HCT116 (cell line): Measurements from ENCODE around the gene TNFRSF18. TPM values are rescaled to one million over a fixed set of nuclear protein-coding genes. Genes with fewer than 3 reads are reported as not detected.

ENCODE experiments used
- ATAC-seq: fragments of 200-7000 bp; cut with Tn5 transposase; 2 replicates; pipeline ENCODE4 v1.9.1; 2020; ENCODE audit warnings: mild to moderate bottlenecking, moderate library complexity
- BruUV-seq: library from RNA; stranded (reverse); fragments of 400-500 nt; replicated peaks from 2 replicates; lab custom pipeline; 2021; lab: Mats Ljungman, UMichigan
- CTCF ChIA-PET: fragments of 300-600 bp; sonication (Branson Sonifier 250); formaldehyde crosslinking; loops from one replicate; lab custom pipeline; 2021; ENCODE audit warnings: antibody characterized with exemption; lab: Charles Lee
- POLR2A ChIA-PET: fragments of 300-600, 350-600 bp; sonication (Branson Sonifier 250); formaldehyde crosslinking; loops from one replicate; lab custom pipeline; 2021; ENCODE audit warnings: antibody characterized with exemption; lab: Charles Lee
- RAD21 ChIA-PET, 2 experiments: fragments of 300-600 bp; sonication (Branson Sonifier 250); formaldehyde crosslinking; loops; one replicate each; lab custom pipeline; 2023; ENCODE audit warnings: low total read pairs in 2 of 2; ENCODE audit not compliant: uncharacterized antibody in 2 of 2, unreplicated experiment in 2 of 2, low non-redundant PET in 1 of 2; lab: Charles Lee
- DNase-seq: peaks from one replicate; pipeline ENCODE4 v3.0.0-alpha.2; 2010; ENCODE audit warnings: low read depth, low spot score
- H2AFZ ChIP-seq: fragments of 200-600 bp; shearing (Covaris generic), sonication (generic); 2 replicates; pipeline ENCODE4 v1.6.1; 2017; ENCODE audit warnings: low read depth, mixed run types, mixed read lengths, antibody characterized with exemption, low read length; ENCODE audit not compliant: poor library complexity, severe bottlenecking
- H3K27ac ChIP-seq: 2 replicates; pipeline ENCODE4 v1.5.1; 2012; ENCODE audit warnings: low read depth, low read length
- H3K27me3 ChIP-seq: fragments of 200-600 bp; sonication (generic); 2 replicates; pipeline ENCODE4 v1.6.1; 2016; ENCODE audit warnings: mixed run types, low read length, mixed read lengths; ENCODE audit not compliant: insufficient read depth
- H3K36me3 ChIP-seq, 2 experiments: fragments of 200-500 bp in 1 of 2; fragments of 200-600 bp in 1 of 2; sonication (Bioruptor generic) in 1 of 2; sonication (generic) in 1 of 2; 2 replicates each; pipeline versions ENCODE4 v1.5.1 to v1.6.1; 2014 to 2016; ENCODE audit warnings: low read length in 2 of 2, inconsistent platforms in 1 of 2, mixed read lengths in 1 of 2, mixed run types in 1 of 2; ENCODE audit not compliant: insufficient read depth in 2 of 2, control insufficient read depth in 1 of 2
- H3K4me1 ChIP-seq, 2 experiments: fragments of 200-600 bp in 1 of 2; sonication (generic) in 1 of 2; 2 replicates each; pipeline versions ENCODE4 v1.5.1 to v1.6.1; 2012 to 2017; ENCODE audit warnings: low read length in 2 of 2, inconsistent platforms in 1 of 2, mild to moderate bottlenecking in 1 of 2, mixed read lengths in 1 of 2, mixed run types in 1 of 2, moderate library complexity in 1 of 2; ENCODE audit not compliant: insufficient read depth in 2 of 2, control insufficient read depth in 1 of 2
- H3K4me2 ChIP-seq: fragments of 200-600 bp; sonication (generic); 2 replicates; pipeline ENCODE4 v1.6.1; 2017; ENCODE audit warnings: mixed run types, low read length, mixed read lengths
- H3K4me3 ChIP-seq, 2 experiments: fragments of 200-600 bp in 1 of 2; sonication (generic) in 1 of 2; replicated peaks in 1 of 2; 2 replicates each; pipeline ENCODE4 v1.5.1; 2011 to 2016; ENCODE audit warnings: low read length in 2 of 2, control low read depth in 1 of 2, low read depth in 1 of 2, mild to moderate bottlenecking in 1 of 2, mixed read lengths in 1 of 2, mixed run types in 1 of 2
- H3K79me2 ChIP-seq: fragments of 200-600 bp; sonication (generic); 2 replicates; pipeline ENCODE4 v1.6.1; 2017; ENCODE audit warnings: mild to moderate bottlenecking, mixed run types, low read length, moderate library complexity, mixed read lengths; ENCODE audit not compliant: insufficient read depth
- H3K9ac ChIP-seq: fragments of 200-600 bp; sonication (generic); 2 replicates; pipeline ENCODE4 v1.6.1; 2016; ENCODE audit warnings: low read length, mixed read lengths
- H3K9me2 ChIP-seq: fragments of 200-600 bp; sonication (generic), shearing (Covaris generic); 2 replicates; pipeline ENCODE4 v1.6.1; 2017; ENCODE audit warnings: mixed run types, mild to moderate bottlenecking, moderate library complexity; ENCODE audit not compliant: insufficient read depth
- H3K9me3 ChIP-seq, 2 experiments: fragments of 200-500 bp in 1 of 2; fragments of 200-600 bp in 1 of 2; sonication (Bioruptor generic) in 1 of 2; sonication (generic) in 1 of 2; 2 replicates each; pipeline ENCODE4 v1.6.1; 2014 to 2017; ENCODE audit warnings: low read length in 2 of 2, mixed read lengths in 2 of 2, inconsistent platforms in 1 of 2, low read depth in 1 of 2, mild to moderate bottlenecking in 1 of 2, mixed run types in 1 of 2, moderate library complexity in 1 of 2; ENCODE audit not compliant: control insufficient read depth in 1 of 2, insufficient read depth in 1 of 2
- H4K20me1 ChIP-seq: fragments of 200-600 bp; sonication (generic), shearing (Covaris generic); 2 replicates; pipeline ENCODE4 v1.6.1; 2017; ENCODE audit warnings: mixed run types, mild to moderate bottlenecking, moderate library complexity; ENCODE audit not compliant: insufficient read depth
- CTCF ChIP-seq, 3 experiments: fragments of 200-600 bp in 1 of 3; sonication (generic) in 1 of 3; IDR thresholded peaks in 2 of 3; conservative IDR thresholded peaks in 1 of 3; 2 replicates each; pipeline ENCODE4 v1.5.1; 2012 to 2017; ENCODE audit warnings: low read depth in 2 of 3, low read length in 2 of 3, antibody characterized with exemption in 1 of 3, borderline replicate concordance in 1 of 3, control low read depth in 1 of 3, mild to moderate bottlenecking in 1 of 3, mixed read lengths in 1 of 3, mixed run types in 1 of 3, moderate library complexity in 1 of 3; ENCODE audit not compliant: insufficient read depth in 1 of 3
- EZH2 ChIP-seq: fragments of 200-600 bp; sonication (generic); IDR thresholded peaks from 2 replicates; pipeline ENCODE4 v1.6.1; 2017; ENCODE audit warnings: antibody characterized with exemption, mixed run types
- EZH2phosphoT487 ChIP-seq: fragments of 200-600 bp; IDR thresholded peaks from 2 replicates; pipeline ENCODE4 v1.6.1; 2018; ENCODE audit warnings: antibody characterized with exemption, borderline replicate concordance
- JUND ChIP-seq: IDR thresholded peaks from 2 replicates; pipeline ENCODE4 v1.6.1; 2012
- TCF7L2 ChIP-seq: IDR thresholded peaks from 2 replicates; pipeline ENCODE4 v1.7.0; 2011; ENCODE audit warnings: borderline replicate concordance, inconsistent platforms; ENCODE audit not compliant: insufficient read depth, insufficient read length; ENCODE audit errors: extremely low read depth
- ZNF274 ChIP-seq: fragments of 200-500 bp; sonication (Bioruptor generic); IDR thresholded peaks from 2 replicates; pipeline ENCODE4 v1.6.1; 2014; ENCODE audit warnings: mild to moderate bottlenecking, low read depth, low read length, inconsistent platforms
- intact Hi-C: fragments of 100-400 bp; cut with micrococcal nuclease; formaldehyde crosslinking; loops from 2 replicates; pipeline ENCODE4 v1.10.0; 2022
- total RNA-seq: library from RNA; stranded (reverse); gene quantifications from one replicate; pipeline ENCODE4 v1.2.1, GENCODE V29; 2021; ENCODE audit not compliant: unreplicated experiment

TNFRSF18 gene
- total RNA-seq, 1 experiment from 2014 or later: 56.2 TPM

GRCh38 chr1:1219341-1219740, 12.9 kb upstream of the TNFRSF18 start (continued):
- no peak for TF ChIP-seq CTCF (IDR thresholded peaks at IDR 0.05 in 2 of 3, conservative IDR thresholded peaks at IDR 0.05 in 1 of 3; ENCODE audit: borderline replicate concordance in 1 of 3, insufficient read depth in 1 of 3, low read depth in 2 of 3, low read length in 2 of 3)
- TF ChIP-seq ZNF274: no peak
- TF ChIP-seq, all 23 proteins: peak for 0

- Histone ChIP-seq H3K36me3 (peaks cover 20 to 25% of the 10 kb centered on the region in 2 experiments; a peak in 3 of 4 replicates), H3K9me2 (no peaks in the 10 kb centered on the region), H3K27me3 (no peaks in the 10 kb centered on the region), H2AFZ (no peak overlapping the region), H4K20me1 (no peaks in the 10 kb centered on the region), H3K9me3 (no peaks in the 10 kb centered on the region), H3K4me3 (no peak overlapping the region), H3K4me2 (no peak overlapping the region), H3K9ac (no peak overlapping the region), H3K27ac (peak overlapping the region; percentile 11; the same call in 1 of the 2 replicates), H3K79me2 (0 out of 2 replicates have a peak, but pooled peaks cover 7% of the 10 kb centered on the region), H3K4me1 (peaks cover 0 to 7% of the 10 kb centered on the region in 2 experiments; a peak in 2 of 4 replicates)
- DNase-seq (no peak), ATAC-seq (no peak)
- no TSS peak for BruUV-seq
- ChIA-PET RAD21 (no interaction called here), CTCF (no interaction called here), POLR2A (no interaction called here)
- TF ChIP-seq JUND: no peak
- TF ChIP-seq TCF7L2: no peak
- TF ChIP-seq CTCF (IDR thresholded peaks at IDR 0.05 in 2 of 3, conservative IDR thresholded peaks at IDR 0.05 in 1 of 3; ENCODE audit: borderline replicate concordance in 1 of 3, insufficient read depth in 1 of 3, low read depth in 2 of 3, low read length in 2 of 3): no peak
- no peak for TF ChIP-seq EZH2phosphoT487
- no peak for TF ChIP-seq EZH2
- intact Hi-C loops: no loop called here
These were observed 12.3 kb upstream of the TNFRSF18 start for GRCh38 chr1:1218524-1219200.
